GM10248 (cell line): ENCODE measurements around the gene UVRAG.
"Not testable (repeated sequence)": the region's sequence is repeated elsewhere in the genome, so short reads cannot be mapped to it uniquely, and the experiment has no call there.

Source experiments
- CTCF ChIA-PET: fragments of 300-600 bp; sonication (Branson Sonifier 250); formaldehyde crosslinking; extraction: SDS; loops from one replicate; lab custom pipeline; 2021; ENCODE audit warnings: antibody characterized with exemption; lab: Yijun Ruan, JAX
- POLR2A ChIA-PET: fragments of 350-650 bp; sonication (Branson Sonifier 250); formaldehyde crosslinking; extraction: SDS; loops from one replicate; lab custom pipeline; 2020; ENCODE audit warnings: antibody characterized with exemption; lab: Yijun Ruan, JAX
- DNase-seq: peaks from one replicate; pipeline ENCODE4 v3.0.0; 2012; ENCODE audit errors: extremely low spot score
- CTCF ChIP-seq: IDR thresholded peaks from 2 replicates; pipeline ENCODE4 v1.5.1; 2012; ENCODE audit warnings: mild to moderate bottlenecking, low read depth; ENCODE audit errors: extremely low read depth, missing control alignments, control extremely low read depth

UVRAG gene

GRCh38 chr11:75851203-75851602 is 36.2 kb downstream of the UVRAG start:
- TF ChIP-seq CTCF, result no peak
- no peak for DNase-seq
- ChIA-PET POLR2A (no interaction called here), CTCF (interaction anchor here (1.3 to 7.9 kb wide), 5 partner anchors 14 to 301 kb away, joined by 4 to 92 read pairs (median 5); no protein-coding TSS in a partner anchor)

- no peak for DNase-seq
- ChIA-PET POLR2A (no interaction called here), CTCF (interaction anchor here (1.0 to 7.9 kb wide), 3 partner anchors 15 to 51 kb away, joined by 3 to 92 read pairs (median 3); no protein-coding TSS in a partner anchor)
- no peak for TF ChIP-seq CTCF
Observed at GRCh38 chr11:75852406-75853017, 37.5 kb downstream of the UVRAG start.

- DNase-seq, POLR2A ChIA-PET: not testable (repeated sequence)
- CTCF ChIA-PET, result interaction anchor here (1.3 to 7.9 kb wide), 4 partner anchors 9 to 52 kb away, joined by 3 to 92 read pairs (median 4); no protein-coding TSS in a partner anchor
Observed at GRCh38 chr11:75853563-75853962, 38.6 kb downstream of the UVRAG start.

- TF ChIP-seq CTCF, result no peak
- DNase-seq, result no peak
- ChIA-PET CTCF (interaction anchor here (1.3 to 7.9 kb wide), 4 partner anchors 9 to 52 kb away, joined by 3 to 92 read pairs (median 4); no protein-coding TSS in a partner anchor), POLR2A (no interaction called here)
Observed at GRCh38 chr11:75853971-75854370, 39.0 kb downstream of the UVRAG start.

GRCh38 chr11:75855206-75855605 is 40.2 kb downstream of the UVRAG start:
- no peak for DNase-seq
- ChIA-PET CTCF (interaction anchor here (1.3 to 7.9 kb wide), 2 partner anchors 13 to 56 kb away, joined by 4 to 92 read pairs; no protein-coding TSS in a partner anchor), POLR2A (no interaction called here)
- TF ChIP-seq CTCF, result no peak

GRCh38 chr11:75856912-75857311 is 41.9 kb downstream of the UVRAG start:
- no peak for TF ChIP-seq CTCF
- ChIA-PET POLR2A (interaction anchor here (0.6 to 0.7 kb wide), 2 partner anchors 24 to 37 kb away, joined by 4 read pairs; no protein-coding TSS in a partner anchor), CTCF (interaction anchor here (0.6 to 7.9 kb wide), 3 partner anchors 11 to 65 kb away, joined by 3 to 92 read pairs (median 3); no protein-coding TSS in a partner anchor)
- no peak for DNase-seq

GRCh38 chr11:75858042-75858441 is 43.0 kb downstream of the UVRAG start:
- POLR2A ChIA-PET, result no interaction called here
- CTCF ChIA-PET, result interaction anchor here (1.0 to 7.9 kb wide), 3 partner anchors 10 to 15 kb away, joined by 4 to 92 read pairs (median 7); no protein-coding TSS in a partner anchor

More at GRCh38 chr11:75858042-75858441, 43.0 kb downstream of the UVRAG start:
- no peak for DNase-seq
- no peak for TF ChIP-seq CTCF
